ENCODE measurements around the gene SCFD2.
"Not testable (repeated sequence)": the region's sequence is repeated elsewhere in the genome, so short reads cannot be mapped to it uniquely, and the experiment has no call there.

The SCFD2 gene

DNA sequence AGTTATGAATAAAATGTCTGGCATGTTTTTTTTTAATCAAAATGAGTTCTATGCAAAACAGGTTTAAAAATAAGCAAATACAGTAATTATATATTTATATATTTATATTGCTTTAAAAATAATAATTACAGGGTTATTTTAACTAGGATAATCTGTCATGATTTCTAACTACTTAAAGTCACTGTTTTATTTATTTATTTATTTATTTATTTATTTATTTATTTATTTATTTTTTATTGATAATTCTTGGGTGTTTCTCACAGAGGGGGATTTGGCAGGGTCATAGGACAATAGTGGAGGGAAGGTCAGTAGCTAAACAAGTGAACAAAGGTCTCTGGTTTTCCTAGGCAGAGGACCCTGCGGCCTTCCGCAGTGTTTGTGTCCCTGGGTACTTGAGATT is 129.2 kb downstream of the SCFD2 start:
- not testable (repeated sequence) for DNase-seq

DNA sequence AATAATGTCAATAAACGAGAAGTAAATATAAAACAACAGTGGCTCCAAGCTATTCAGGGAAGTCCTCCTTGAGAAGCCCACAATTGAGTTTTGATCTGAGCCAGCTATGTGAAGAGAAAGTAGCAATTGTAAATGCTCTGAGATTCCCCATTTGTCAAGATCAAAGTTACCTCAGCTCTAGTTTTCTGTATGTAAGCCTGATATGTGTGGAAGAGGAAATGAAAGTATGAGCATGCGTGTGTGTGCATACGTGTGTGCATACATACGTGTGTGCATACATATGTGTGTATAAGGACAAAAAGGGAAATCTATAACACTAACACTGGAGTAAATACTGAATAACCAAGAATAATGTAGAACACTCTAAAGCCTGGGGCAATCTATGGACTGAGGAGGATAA is 130.3 kb downstream of the SCFD2 start:
- DNase-seq = no peak

DNA sequence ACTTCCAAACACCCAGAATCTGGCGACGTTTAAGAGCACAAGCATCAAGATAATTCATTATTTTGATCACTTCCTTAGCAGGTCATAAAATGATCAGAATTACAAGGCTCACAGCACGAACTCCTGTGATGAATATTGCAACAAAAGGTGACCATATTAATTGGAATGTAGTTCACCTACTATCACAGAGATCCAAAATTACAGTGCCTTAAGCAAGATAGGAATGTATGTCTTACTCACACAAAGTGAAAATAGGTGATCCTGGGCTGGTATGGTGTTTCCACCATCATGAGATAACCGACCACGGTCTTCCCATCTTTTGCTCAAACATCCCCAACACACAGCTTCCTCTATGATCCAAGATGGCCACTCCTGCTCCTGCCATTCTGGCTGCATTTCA is 131.2 kb downstream of the SCFD2 start:
- no peak for DNase-seq

DNA sequence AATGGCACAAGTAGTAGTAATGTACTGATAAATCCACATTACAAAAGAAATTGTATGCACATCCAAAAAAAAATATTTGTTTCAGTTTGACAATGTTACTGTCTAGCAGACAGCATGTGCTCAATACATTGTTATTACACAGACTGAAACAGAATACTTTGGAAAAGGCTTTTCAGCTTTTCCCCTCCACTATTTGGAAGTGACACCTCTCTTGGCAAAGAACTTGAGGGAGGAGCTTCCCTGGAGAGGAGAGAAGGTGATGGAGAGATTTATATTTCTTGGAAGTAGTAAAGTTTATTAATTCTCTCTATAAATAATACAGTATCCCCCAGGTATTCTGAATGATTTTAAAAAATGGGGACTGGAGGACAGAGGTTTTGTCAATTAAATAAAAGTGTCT is 131.8 kb downstream of the SCFD2 start:
- no peak for DNase-seq

DNA sequence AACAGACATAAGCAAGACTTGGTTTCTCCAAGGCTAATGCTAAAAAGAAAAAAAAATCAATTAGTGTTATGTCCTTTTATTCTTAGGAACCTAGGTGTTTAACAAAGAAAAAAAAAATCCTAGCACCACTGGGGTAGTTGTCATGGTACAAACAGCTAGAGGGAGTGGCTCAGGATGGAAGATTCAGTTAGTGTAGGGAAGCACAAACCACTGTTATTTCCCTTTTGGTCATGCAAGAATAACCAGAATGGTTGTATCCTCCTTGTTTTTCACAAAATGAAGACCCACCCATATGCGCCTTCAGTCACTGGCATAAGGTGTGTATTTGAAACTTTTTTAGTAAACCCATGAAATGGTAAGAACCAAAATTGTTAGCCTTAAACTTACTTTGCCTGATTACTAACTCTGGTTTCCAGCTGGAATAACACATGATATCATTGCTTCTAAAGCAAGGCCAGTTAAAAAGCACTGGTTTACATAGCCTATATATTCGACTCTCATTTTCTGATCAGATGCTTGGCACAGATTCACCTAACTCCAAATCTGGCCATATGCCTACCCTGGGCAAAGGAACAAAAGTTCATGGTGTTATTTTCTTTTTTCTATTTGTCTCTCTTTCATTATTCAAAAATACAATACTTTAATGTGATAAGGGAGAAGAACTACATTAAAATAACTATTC is 132.6 kb downstream of the SCFD2 start:
- DNase-seq = no peak

DNA sequence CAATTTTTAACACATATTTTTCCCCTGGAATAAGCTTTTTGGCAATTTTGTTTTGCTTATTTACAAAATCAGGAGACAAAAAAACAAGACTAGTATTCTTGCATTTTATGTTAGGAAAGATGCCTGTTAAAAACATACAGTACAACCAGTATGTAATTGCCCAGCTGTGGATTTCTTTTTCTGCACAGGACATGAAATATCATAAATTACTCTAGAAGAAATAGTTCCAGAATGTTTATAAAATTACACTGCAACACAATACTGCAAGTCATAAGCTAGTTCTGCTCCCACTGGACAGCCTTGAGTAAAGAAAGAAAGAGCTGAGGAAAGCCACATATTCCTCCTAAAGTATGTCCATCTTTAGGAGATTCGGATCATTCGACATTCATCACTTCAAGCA is 133.5 kb downstream of the SCFD2 start:
- no peak for DNase-seq

GRCh38 chr4:53228036-53228435 is 137.8 kb downstream of the SCFD2 start:
- peak; percentile 89 for DNase-seq

- no peak for DNase-seq
These were observed 138.4 kb downstream of the SCFD2 start for GRCh38 chr4:53227451-53227850.

DNA sequence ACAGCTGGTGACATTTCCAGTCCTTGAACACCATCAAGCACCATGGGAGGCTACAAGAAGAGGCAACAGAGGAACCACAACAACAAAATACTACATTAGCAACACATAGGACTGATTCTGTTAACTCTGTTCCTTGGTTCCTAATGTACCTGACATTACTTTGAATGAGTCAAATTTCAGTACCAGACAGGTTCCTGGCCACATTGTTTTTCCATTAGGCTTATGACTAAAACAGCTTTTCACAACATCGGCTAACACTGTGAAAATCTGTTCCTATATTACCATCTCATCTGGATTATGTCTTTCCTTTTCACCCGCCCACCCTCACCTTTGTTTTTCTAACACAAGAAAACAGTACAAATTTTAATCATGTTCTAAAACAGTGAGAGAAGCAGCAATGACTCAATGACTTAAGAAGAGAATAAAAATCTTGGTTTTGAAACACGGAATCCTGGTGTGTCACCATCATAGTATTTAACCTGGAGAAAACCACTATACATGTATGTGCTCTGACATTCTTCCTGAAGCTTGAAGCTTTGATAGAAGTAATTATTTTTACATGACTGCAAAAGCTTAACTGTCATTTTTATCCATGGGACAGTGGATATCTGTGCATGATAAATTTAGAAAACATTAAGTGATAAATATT is 143.9 kb downstream of the SCFD2 start:
- no peak for DNase-seq

- DNase-seq = not testable (repeated sequence)
These were observed 146.7 kb downstream of the SCFD2 start for GRCh38 chr4:53219148-53219547.

DNA sequence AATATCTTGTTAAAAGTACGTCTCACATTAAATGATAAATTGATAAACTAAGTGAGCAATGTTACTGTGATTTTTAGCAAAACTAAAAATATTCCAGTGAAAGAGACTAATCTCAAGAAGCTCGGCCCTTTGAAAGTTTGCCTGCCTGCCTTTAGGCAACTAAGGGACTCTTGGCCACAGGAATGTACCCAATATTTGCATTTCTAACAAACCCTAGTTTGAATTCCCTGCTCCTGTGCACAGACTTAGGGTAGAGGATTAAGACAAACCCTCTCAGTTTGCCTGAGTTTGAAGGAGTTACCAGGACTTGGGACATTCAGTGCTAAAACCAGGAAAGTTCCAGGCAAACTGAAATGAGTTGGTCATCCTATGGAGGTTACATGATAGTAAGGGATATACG is 157.1 kb downstream of the SCFD2 start:
- no peak for DNase-seq

DNA sequence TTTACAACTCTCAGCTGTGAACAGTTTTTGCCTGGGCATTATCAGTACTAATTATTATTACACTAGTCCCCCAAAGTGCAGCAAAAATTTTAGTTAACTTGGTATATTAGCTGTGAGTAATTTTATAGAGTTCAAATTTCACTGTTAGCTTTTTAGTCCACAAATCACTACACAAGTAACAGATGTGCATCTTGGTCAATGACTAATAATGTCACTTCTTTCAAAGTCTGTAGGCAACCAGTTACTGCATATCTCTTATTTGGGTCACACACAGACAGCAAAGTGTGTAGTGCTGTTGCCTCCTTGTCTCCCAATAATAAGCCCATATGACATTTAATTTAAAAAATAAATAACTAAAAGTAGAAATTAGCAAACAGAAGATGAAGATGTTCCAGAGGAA is 159.9 kb downstream of the SCFD2 start:
- DNase-seq = no peak

GRCh38 chr4:53199356-53199755 is 166.5 kb downstream of the SCFD2 start:
- DNase-seq = no peak

GRCh38 chr4:53197772-53198142 is 168.1 kb downstream of the SCFD2 start:
- no peak for DNase-seq

GRCh38 chr4:53196882-53197771 is 168.7 kb downstream of the SCFD2 start:
- peak; percentile 85 for DNase-seq

DNA sequence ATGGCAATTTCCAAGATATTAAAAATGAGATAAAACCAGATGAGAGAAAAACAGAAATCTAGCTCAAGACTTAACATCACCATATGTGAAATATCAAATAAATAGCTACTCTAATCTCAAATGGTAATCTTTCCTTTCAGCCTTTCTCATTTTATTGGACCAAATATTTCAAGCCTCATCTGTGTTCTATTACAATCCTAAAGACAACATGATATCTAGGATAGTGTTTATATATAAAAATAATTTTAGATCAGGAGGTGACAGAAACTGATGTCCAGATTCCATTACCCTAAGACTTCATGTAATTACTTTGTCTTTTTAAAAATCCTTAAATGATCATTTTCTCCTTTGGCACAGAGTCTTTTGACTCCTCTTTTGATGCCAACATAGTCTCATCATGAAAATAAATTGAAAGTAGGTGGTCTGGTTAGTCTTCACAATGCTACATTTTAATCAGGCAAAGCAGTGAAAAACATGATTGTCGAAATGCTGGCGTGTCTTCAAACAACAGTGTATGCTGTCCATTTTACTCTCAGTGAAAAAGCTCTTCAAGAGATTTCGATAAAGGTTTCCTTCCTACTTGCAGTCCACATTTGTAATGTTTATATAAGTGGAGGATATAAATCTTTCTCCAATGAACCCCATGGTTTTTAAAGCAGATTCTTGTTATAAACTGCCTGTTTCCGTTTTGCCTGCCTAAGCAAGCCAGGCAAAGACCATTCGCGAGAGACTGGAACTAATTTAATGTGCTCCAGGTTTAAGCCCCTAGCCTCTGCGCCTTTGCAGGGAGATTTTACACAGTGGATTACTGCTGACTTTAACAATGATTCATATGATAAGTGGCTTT is 169.8 kb downstream of the SCFD2 start:
- DNase-seq = no peak

DNA sequence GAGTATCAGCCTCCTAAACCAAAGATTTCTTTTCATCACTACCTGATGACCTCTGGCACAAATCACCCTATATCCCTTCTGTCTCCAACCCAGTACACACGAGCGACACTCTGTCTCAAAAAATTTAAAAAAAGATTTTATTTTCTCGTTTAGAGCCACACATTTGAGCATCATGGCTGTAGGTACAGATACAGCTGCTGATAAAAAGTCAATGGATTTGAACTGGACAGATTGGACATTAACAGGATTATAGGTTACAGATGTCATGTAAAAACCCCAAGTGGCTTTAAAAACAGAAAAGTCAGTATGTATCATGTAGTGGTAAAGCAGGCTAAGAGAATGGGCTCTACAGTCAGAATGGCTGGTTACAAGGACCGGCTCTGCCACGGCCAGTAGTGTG is 171.1 kb downstream of the SCFD2 start:
- no peak for DNase-seq

DNA sequence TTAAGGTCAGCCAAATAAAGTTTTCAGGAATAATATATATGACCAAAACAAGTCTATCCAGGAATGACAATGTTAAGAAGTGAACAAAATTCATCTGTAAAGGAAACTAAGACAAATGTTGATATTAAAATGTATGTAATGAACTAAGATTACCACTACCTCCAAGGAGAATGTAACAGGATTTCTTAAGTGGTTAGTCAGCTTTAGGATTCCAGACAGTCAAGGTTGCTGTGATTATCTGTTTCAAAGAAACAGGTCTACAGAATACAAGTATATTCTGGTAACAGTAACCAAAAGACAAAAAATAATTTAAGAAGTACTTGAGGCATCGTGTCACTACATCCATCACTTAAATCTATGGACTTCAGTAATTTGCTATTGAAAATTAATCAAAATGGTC is 172.8 kb downstream of the SCFD2 start:
- no peak for DNase-seq

GRCh38 chr4:53192496-53192895 is 173.4 kb downstream of the SCFD2 start:
- no peak for DNase-seq

GRCh38 chr4:53191997-53192396 is 173.9 kb downstream of the SCFD2 start:
- no peak for DNase-seq

- DNase-seq = no peak
These were observed 176.8 kb downstream of the SCFD2 start for GRCh38 chr4:53189011-53189410.

GRCh38 chr4:53186714-53187358 is 179.0 kb downstream of the SCFD2 start:
- DNase-seq = peak; percentile 56
